Fibroblast of villous mesenchyme (primary cell): ENCODE measurements around the gene BOK. TPM values are rescaled to one million over a fixed set of nuclear protein-coding genes. Genes with fewer than 3 reads are reported as not detected.
"Not testable (repeated sequence)": the region's sequence is repeated elsewhere in the genome, so short reads cannot be mapped to it uniquely, and the experiment has no call there.

ENCODE experiments used
- DNase-seq: peaks from one replicate; pipeline ENCODE4 v3.0.0-alpha.2; 2010; ENCODE audit warnings: low read depth
- H3K4me3 ChIP-seq: 2 replicates; pipeline ENCODE4 v1.5.1; 2011; ENCODE audit warnings: low read depth, mild to moderate bottlenecking, low read length
- CTCF ChIP-seq: IDR thresholded peaks from 2 replicates; pipeline ENCODE4 v1.5.1; 2012; ENCODE audit warnings: low read depth, mild to moderate bottlenecking, low read length; ENCODE audit not compliant: insufficient read depth
- total RNA-seq: library from RNA; depleted of rRNA; stranded (reverse); fragments of >200 nt; gene quantifications from 2 replicates; pipeline ENCODE4 v1.2.3, GENCODE V29; 2012

Gene BOK
- total RNA-seq, 1 donor: 54.0 TPM

GRCh38 chr2:241517297-241517696 lies 41.2 kb upstream of the BOK start:
- H3K4me3 ChIP-seq: no peak overlapping the region
- TF ChIP-seq CTCF: no peak
- DNase-seq: no peak

GRCh38 chr2:241519669-241520068 lies 38.9 kb upstream of the BOK start:
- TF ChIP-seq CTCF: no peak
- no peak for DNase-seq
- no peak overlapping the region for H3K4me3 ChIP-seq

- no peak overlapping the region for H3K4me3 ChIP-seq
- no peak for DNase-seq
- no peak for TF ChIP-seq CTCF
Observed at GRCh38 chr2:241522477-241522876, 36.1 kb upstream of the BOK start.

- not testable (repeated sequence) for DNase-seq, H3K4me3 ChIP-seq
Observed at GRCh38 chr2:241525818-241526780, 32.4 kb upstream of the BOK start.

- H3K4me3 ChIP-seq: no peak overlapping the region
- DNase-seq: no peak
- TF ChIP-seq CTCF: no peak
Observed at GRCh38 chr2:241530571-241530970, 28.0 kb upstream of the BOK start.

GRCh38 chr2:241531161-241531722 lies 27.3 kb upstream of the BOK start:
- no peak for TF ChIP-seq CTCF
- H3K4me3 ChIP-seq: no peak overlapping the region
- no peak for DNase-seq

GRCh38 chr2:241532168-241532567 lies 26.4 kb upstream of the BOK start:
- TF ChIP-seq CTCF: no peak
- no peak overlapping the region for H3K4me3 ChIP-seq
- DNase-seq: no peak
